A673 (cell line): Measurements from ENCODE around the gene XIRP2.

Source experiments
- EZH2 ChIP-seq: fragments of 200-600 bp; sonication (generic); IDR thresholded peaks from 2 replicates; pipeline ENCODE4 v1.6.1; 2017; ENCODE audit warnings: borderline replicate concordance, low read depth, mild to moderate bottlenecking, mixed read lengths, antibody characterized with exemption, low read length; ENCODE audit not compliant: poor library complexity, severe bottlenecking
- TF ChIP-seq, protein P1 (sequence below): fragments of 300-800, 200-600 bp; sonication (generic); conservative IDR thresholded peaks from 2 replicates; pipeline ENCODE4 v1.5.1; 2017; ENCODE audit warnings: low read depth, mild to moderate bottlenecking, antibody characterized with exemption, low read length, moderate library complexity, mixed read lengths

DNA sequence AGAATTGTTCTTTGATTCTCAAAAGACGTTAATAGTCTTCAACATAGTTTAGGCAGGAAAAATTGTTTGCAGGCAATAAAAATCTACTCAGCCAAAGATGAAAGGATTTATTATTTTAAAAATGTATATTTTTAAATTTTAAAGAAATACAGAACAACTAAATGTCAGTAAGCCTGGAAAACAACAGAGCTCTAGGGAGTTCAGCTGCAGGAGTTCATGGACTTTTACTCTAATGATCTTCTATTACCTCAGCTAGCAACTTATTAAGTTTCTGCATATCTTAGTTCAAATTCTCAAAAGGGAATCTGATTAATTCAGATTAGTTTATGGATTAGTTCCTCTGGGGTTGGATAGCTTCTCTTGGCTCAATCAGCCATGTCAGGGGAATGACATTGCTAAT, 17.9 kb upstream of the XIRP2 start:
- TF ChIP-seq, protein P1, sequence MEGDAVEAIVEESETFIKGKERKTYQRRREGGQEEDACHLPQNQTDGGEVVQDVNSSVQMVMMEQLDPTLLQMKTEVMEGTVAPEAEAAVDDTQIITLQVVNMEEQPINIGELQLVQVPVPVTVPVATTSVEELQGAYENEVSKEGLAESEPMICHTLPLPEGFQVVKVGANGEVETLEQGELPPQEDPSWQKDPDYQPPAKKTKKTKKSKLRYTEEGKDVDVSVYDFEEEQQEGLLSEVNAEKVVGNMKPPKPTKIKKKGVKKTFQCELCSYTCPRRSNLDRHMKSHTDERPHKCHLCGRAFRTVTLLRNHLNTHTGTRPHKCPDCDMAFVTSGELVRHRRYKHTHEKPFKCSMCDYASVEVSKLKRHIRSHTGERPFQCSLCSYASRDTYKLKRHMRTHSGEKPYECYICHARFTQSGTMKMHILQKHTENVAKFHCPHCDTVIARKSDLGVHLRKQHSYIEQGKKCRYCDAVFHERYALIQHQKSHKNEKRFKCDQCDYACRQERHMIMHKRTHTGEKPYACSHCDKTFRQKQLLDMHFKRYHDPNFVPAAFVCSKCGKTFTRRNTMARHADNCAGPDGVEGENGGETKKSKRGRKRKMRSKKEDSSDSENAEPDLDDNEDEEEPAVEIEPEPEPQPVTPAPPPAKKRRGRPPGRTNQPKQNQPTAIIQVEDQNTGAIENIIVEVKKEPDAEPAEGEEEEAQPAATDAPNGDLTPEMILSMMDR: no peak
- TF ChIP-seq EZH2: no peak
